MM.1S (cell line): ENCODE measurements around the gene KCNMA1.

Source experiments
- DNase-seq: peaks from one replicate; pipeline ENCODE4 v3.0.0-alpha.2; 2015
- H2AFZ ChIP-seq: fragments of 300-600 bp; sonication (generic); 2 replicates; pipeline ENCODE4 v1.6.0; 2016; ENCODE audit warnings: antibody characterized with exemption, low read length
- H3F3A ChIP-seq: fragments of 300-600 bp; sonication (generic); 2 replicates; pipeline ENCODE4 v1.6.1; 2016; ENCODE audit warnings: mild to moderate bottlenecking, antibody characterized with exemption, low read length, moderate library complexity, mixed read lengths; ENCODE audit not compliant: insufficient read depth
- H3K27ac ChIP-seq: fragments of 300-600 bp; sonication (generic); 2 replicates; pipeline ENCODE4 v1.5.1; 2016; ENCODE audit warnings: mild to moderate bottlenecking, low read length
- H3K27me3 ChIP-seq: fragments of 300-600 bp; sonication (generic); replicated peaks from 2 replicates; pipeline ENCODE4 v1.6.0; 2016; ENCODE audit warnings: low read length; ENCODE audit not compliant: insufficient read depth
- H3K36me3 ChIP-seq: fragments of 300-600 bp; sonication (generic); replicated peaks from 2 replicates; pipeline ENCODE4 v1.6.1; 2016; ENCODE audit warnings: mild to moderate bottlenecking, low read length, mixed read lengths; ENCODE audit not compliant: insufficient read depth
- H3K4me1 ChIP-seq: fragments of 300-600 bp; sonication (generic); 2 replicates; pipeline ENCODE4 v1.6.1; 2016; ENCODE audit warnings: low read length, mixed read lengths
- H3K4me2 ChIP-seq: fragments of 300-600 bp; sonication (generic); 2 replicates; pipeline ENCODE4 v1.6.0; 2016; ENCODE audit warnings: low read depth, low read length
- H3K4me3 ChIP-seq: fragments of 300-600 bp; sonication (generic); 2 replicates; pipeline ENCODE4 v1.5.1; 2016; ENCODE audit warnings: low read length, mixed read lengths
- H3K79me2 ChIP-seq: fragments of 300-600 bp; sonication (generic); 2 replicates; pipeline ENCODE4 v1.6.1; 2016; ENCODE audit warnings: mixed run types, low read length, mixed read lengths
- H3K9ac ChIP-seq: fragments of 300-600 bp; sonication (generic); 2 replicates; pipeline ENCODE4 v1.6.1; 2016; ENCODE audit warnings: low read length, mixed read lengths
- H3K9me2 ChIP-seq: fragments of 300-600 bp; sonication (generic); replicated peaks from 2 replicates; pipeline ENCODE4 v1.6.1; 2016; ENCODE audit warnings: mild to moderate bottlenecking, low read length, mixed read lengths; ENCODE audit not compliant: insufficient read depth
- H3K9me3 ChIP-seq: fragments of 300-600 bp; sonication (generic); replicated peaks from 2 replicates; pipeline ENCODE4 v1.6.1; 2016; ENCODE audit warnings: mild to moderate bottlenecking, low read length, mixed read lengths; ENCODE audit not compliant: insufficient read depth
- H4K20me1 ChIP-seq: fragments of 300-600 bp; sonication (generic); 2 replicates; pipeline ENCODE4 v1.6.1; 2016; ENCODE audit warnings: mild to moderate bottlenecking, low read length, moderate library complexity, mixed read lengths; ENCODE audit not compliant: insufficient read depth
- CTCF ChIP-seq: fragments of 300-600 bp; sonication (generic); IDR thresholded peaks from 2 replicates; pipeline ENCODE4 v1.5.1; 2016; ENCODE audit warnings: antibody characterized with exemption, low read length, mixed read lengths
- EZH2 ChIP-seq: fragments of 300-600 bp; sonication (generic); optimal IDR thresholded peaks from 2 replicates; pipeline ENCODE3; 2017; ENCODE audit warnings: low read depth, mild to moderate bottlenecking, antibody characterized with exemption, low read length, mixed read lengths
- EZH2phosphoT487 ChIP-seq: fragments of 300-600 bp; sonication (generic); IDR thresholded peaks from 2 replicates; pipeline ENCODE4 v1.6.1; 2018; ENCODE audit warnings: antibody characterized with exemption, low read length

The KCNMA1 gene

GRCh38 chr10:76858721-76859120 lies 778.9 kb downstream of the KCNMA1 start:
- H3K79me2 ChIP-seq: no peaks in the 10 kb centered on the region
- no peaks in the 10 kb centered on the region for H3K9me3 ChIP-seq
- no peak overlapping the region for H3K27ac ChIP-seq
- no peak overlapping the region for H3K4me2 ChIP-seq
- no peak overlapping the region for H3K9ac ChIP-seq
- no peak for DNase-seq
- no peaks in the 10 kb centered on the region for H3K27me3 ChIP-seq
- no peaks in the 10 kb centered on the region for H4K20me1 ChIP-seq
- H3K4me1 ChIP-seq: no peaks in the 10 kb centered on the region
- H3F3A ChIP-seq: no peaks in the 10 kb centered on the region
- H3K36me3 ChIP-seq: no peaks in the 10 kb centered on the region
- no peaks in the 10 kb centered on the region for H3K9me2 ChIP-seq
- H2AFZ ChIP-seq: no peak overlapping the region
- no peak overlapping the region for H3K4me3 ChIP-seq
- TF ChIP-seq CTCF: no peak
- no peak for TF ChIP-seq EZH2
- no peak for TF ChIP-seq EZH2phosphoT487

GRCh38 chr10:76840802-76841201 lies 796.8 kb downstream of the KCNMA1 start:
- Histone ChIP-seq H3K9ac (no peak overlapping the region), H3K4me1 (no peaks in the 10 kb centered on the region), H3F3A (no peaks in the 10 kb centered on the region), H3K4me3 (no peak overlapping the region), H3K36me3 (no peaks in the 10 kb centered on the region), H3K27me3 (no peaks in the 10 kb centered on the region), H4K20me1 (no peaks in the 10 kb centered on the region), H3K79me2 (no peaks in the 10 kb centered on the region), H3K4me2 (no peak overlapping the region), H3K27ac (no peak overlapping the region), H3K9me2 (no peaks in the 10 kb centered on the region), H3K9me3 (no peaks in the 10 kb centered on the region), H2AFZ (no peak overlapping the region)
- TF ChIP-seq EZH2 (no peak), CTCF (no peak), EZH2phosphoT487 (no peak)
- DNase-seq: no peak

GRCh38 chr10:76839276-76839675 lies 798.3 kb downstream of the KCNMA1 start:
- TF ChIP-seq EZH2phosphoT487 (no peak), CTCF (no peak), EZH2 (no peak)
- no peaks in the 10 kb centered on the region for H3F3A ChIP-seq

More at GRCh38 chr10:76839276-76839675, 798.3 kb downstream of the KCNMA1 start:
- Histone ChIP-seq H3K4me2 (no peak overlapping the region), H3K9ac (no peak overlapping the region), H3K9me3 (no peaks in the 10 kb centered on the region), H3K27ac (no peak overlapping the region), H3K4me3 (no peak overlapping the region), H3K9me2 (no peaks in the 10 kb centered on the region), H3K79me2 (no peaks in the 10 kb centered on the region), H3K27me3 (no peaks in the 10 kb centered on the region), H2AFZ (no peak overlapping the region), H4K20me1 (no peaks in the 10 kb centered on the region), H3K36me3 (no peaks in the 10 kb centered on the region), H3K4me1 (no peaks in the 10 kb centered on the region)
- no peak for DNase-seq
